Loucy (cell line): ENCODE data around the gene CHRM2.

Experiments used
- H2AFZ ChIP-seq: fragments of 200-600 bp; sonication (generic); 2 replicates; pipeline ENCODE4 v1.6.0; 2016; ENCODE audit warnings: antibody characterized with exemption, mild to moderate bottlenecking, low read length, moderate library complexity
- H3F3A ChIP-seq: fragments of 200-600 bp; 2 replicates; pipeline ENCODE4 v1.6.0; 2016; ENCODE audit warnings: antibody characterized with exemption, low read depth, mild to moderate bottlenecking
- H3K27me3 ChIP-seq: fragments of 200-600 bp; sonication (generic); 2 replicates; pipeline ENCODE4 v1.6.1; 2014; ENCODE audit warnings: low read length, mild to moderate bottlenecking; ENCODE audit not compliant: insufficient read depth, poor library complexity, severe bottlenecking
- H3K36me3 ChIP-seq: fragments of 200-600 bp; sonication (generic); 2 replicates; pipeline ENCODE4 v1.6.1; 2016; ENCODE audit warnings: low read length; ENCODE audit not compliant: insufficient read depth
- H3K4me1 ChIP-seq: fragments of 200-600 bp; sonication (generic); 2 replicates; pipeline ENCODE4 v1.5.1; 2014; ENCODE audit warnings: low read length, mild to moderate bottlenecking; ENCODE audit not compliant: insufficient read depth, poor library complexity, severe bottlenecking
- H3K4me2 ChIP-seq: fragments of 200-600 bp; sonication (generic); 2 replicates; pipeline ENCODE4 v1.6.0; 2014; ENCODE audit warnings: antibody characterized with exemption, low read length, low read depth, mild to moderate bottlenecking; ENCODE audit not compliant: poor library complexity, severe bottlenecking
- H3K4me3 ChIP-seq: fragments of 200-600 bp; sonication (generic); 2 replicates; pipeline ENCODE4 v1.5.1; 2014; ENCODE audit warnings: low read length, mild to moderate bottlenecking, mixed read lengths; ENCODE audit not compliant: poor library complexity, severe bottlenecking
- H3K79me2 ChIP-seq: fragments of 200-600 bp; sonication (generic); 2 replicates; pipeline ENCODE4 v1.6.1; 2014; ENCODE audit warnings: low read length; ENCODE audit not compliant: insufficient read depth
- H3K9ac ChIP-seq: fragments of 200-600 bp; sonication (generic); 2 replicates; pipeline ENCODE4 v1.6.0; 2014; ENCODE audit warnings: mild to moderate bottlenecking, low read depth, low read length, moderate library complexity; ENCODE audit not compliant: poor library complexity, severe bottlenecking
- H3K9me2 ChIP-seq: fragments of 200-600 bp; sonication (generic); replicated peaks from 2 replicates; pipeline ENCODE4 v1.6.1; 2016; ENCODE audit warnings: low read depth, low read length, mixed read lengths
- H3K9me3 ChIP-seq: fragments of 200-600 bp; sonication (generic); 2 replicates; pipeline ENCODE4 v1.6.1; 2014; ENCODE audit warnings: mild to moderate bottlenecking, antibody characterized with exemption, low read length, low read depth; ENCODE audit not compliant: insufficient read depth
- H4K20me1 ChIP-seq: fragments of 200-600 bp; sonication (generic); 2 replicates; pipeline ENCODE4 v1.6.0; 2014; ENCODE audit warnings: antibody characterized with exemption, low read length, mild to moderate bottlenecking; ENCODE audit not compliant: insufficient read depth, poor library complexity, severe bottlenecking
- EZH2phosphoT487 ChIP-seq: fragments of 200-600 bp; IDR thresholded peaks from 2 replicates; pipeline ENCODE4 v1.6.1; 2018; ENCODE audit warnings: antibody characterized with exemption, mild to moderate bottlenecking, moderate library complexity, borderline replicate concordance
- TF ChIP-seq, protein P1 (sequence below): fragments of 200-600 bp; sonication (generic); conservative IDR thresholded peaks from 2 replicates; pipeline ENCODE4 v1.5.1; 2014; ENCODE audit warnings: mild to moderate bottlenecking, antibody characterized with exemption, low read length

The CHRM2 gene

DNA sequence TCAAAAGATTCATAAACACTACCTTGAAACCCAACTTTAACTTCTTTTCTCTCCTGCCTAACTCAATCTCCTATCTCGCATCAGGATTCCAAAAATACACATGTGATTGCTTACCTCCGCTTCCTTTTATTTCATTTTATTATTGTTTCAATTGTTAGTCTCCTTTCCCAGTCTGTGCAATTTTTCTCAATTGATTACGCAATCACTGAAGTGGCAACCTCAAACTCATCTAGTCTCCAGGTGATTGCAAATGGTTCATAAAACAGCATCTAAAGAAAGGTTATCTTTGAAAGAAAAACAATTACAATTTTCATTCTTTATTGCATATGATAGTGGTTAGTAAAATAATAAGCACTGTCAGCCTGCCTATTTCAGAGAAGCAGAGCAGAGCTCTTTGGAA, 45.6 kb downstream of the CHRM2 start:
- H3K9ac ChIP-seq = no peak overlapping the region

DNA sequence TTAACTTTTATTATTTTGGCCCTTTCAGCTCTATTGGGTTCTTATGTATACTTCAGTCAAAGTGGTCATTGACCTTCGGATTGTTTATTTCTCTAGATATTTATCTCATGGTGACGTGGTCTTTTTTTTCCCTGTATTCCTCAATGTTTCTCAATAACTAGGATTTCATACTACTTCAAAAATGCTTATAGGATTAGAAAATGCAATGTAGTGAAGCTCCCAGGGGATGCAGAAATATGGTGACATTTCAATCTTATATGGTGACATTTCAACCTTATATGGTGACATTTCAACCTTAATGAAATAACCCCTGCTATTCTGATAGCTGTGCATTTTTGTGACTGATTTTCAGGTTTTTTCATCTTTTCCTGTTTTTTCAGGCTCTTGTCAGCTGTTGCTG, 51.4 kb downstream of the CHRM2 start:
- Histone ChIP-seq H3K27me3 (no peaks in the 10 kb centered on the region), H3K4me1 (no peaks in the 10 kb centered on the region), H4K20me1 (no peaks in the 10 kb centered on the region)

More for the DNA sequence above, 45.6 kb downstream of the CHRM2 start:
- Histone ChIP-seq H3K27me3 (no peaks in the 10 kb centered on the region), H3K79me2 (no peaks in the 10 kb centered on the region), H3K36me3 (no peaks in the 10 kb centered on the region), H3K4me3 (no peak overlapping the region), H4K20me1 (no peaks in the 10 kb centered on the region), H3K9me3 (no peaks in the 10 kb centered on the region), H2AFZ (no peak overlapping the region), H3K4me1 (no peaks in the 10 kb centered on the region), H3K4me2 (no peak overlapping the region), H3F3A (no peaks in the 10 kb centered on the region), H3K9me2 (no peaks in the 10 kb centered on the region)
- TF ChIP-seq EZH2phosphoT487 = no peak
- TF ChIP-seq, protein P1, sequence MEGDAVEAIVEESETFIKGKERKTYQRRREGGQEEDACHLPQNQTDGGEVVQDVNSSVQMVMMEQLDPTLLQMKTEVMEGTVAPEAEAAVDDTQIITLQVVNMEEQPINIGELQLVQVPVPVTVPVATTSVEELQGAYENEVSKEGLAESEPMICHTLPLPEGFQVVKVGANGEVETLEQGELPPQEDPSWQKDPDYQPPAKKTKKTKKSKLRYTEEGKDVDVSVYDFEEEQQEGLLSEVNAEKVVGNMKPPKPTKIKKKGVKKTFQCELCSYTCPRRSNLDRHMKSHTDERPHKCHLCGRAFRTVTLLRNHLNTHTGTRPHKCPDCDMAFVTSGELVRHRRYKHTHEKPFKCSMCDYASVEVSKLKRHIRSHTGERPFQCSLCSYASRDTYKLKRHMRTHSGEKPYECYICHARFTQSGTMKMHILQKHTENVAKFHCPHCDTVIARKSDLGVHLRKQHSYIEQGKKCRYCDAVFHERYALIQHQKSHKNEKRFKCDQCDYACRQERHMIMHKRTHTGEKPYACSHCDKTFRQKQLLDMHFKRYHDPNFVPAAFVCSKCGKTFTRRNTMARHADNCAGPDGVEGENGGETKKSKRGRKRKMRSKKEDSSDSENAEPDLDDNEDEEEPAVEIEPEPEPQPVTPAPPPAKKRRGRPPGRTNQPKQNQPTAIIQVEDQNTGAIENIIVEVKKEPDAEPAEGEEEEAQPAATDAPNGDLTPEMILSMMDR = no peak

DNA sequence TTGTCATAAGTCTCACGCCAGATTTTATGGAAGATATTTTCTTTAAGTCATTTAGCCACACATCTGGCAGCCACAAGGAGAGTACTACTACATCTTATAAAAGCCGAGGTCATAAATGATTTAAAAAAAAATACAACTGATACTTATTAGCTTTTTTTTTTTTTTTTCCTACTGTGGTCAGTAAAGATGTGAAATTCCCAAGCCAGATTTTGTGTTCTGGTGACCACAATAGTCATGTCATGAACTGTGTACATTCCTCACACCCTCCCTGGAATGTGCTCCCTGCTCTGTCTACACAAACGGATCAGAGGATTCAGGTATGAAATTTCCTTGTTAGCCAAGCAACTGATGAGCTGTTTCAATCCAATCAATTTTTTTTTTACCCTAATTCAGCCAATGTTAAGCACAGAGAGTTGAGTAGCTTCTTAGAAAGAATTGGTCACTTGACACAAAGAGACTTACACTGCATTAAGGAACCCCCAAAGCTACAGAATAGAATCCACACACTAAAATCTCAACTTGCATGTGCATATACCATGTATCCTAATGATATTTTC, 54.7 kb downstream of the CHRM2 start:
- Histone ChIP-seq H3K9me3 (no peaks in the 10 kb centered on the region), H3K27me3 (no peaks in the 10 kb centered on the region), H2AFZ (no peak overlapping the region), H3K9ac (no peak overlapping the region), H4K20me1 (no peaks in the 10 kb centered on the region), H3K4me3 (no peak overlapping the region), H3K4me2 (no peak overlapping the region), H3F3A (no peaks in the 10 kb centered on the region), H3K79me2 (no peaks in the 10 kb centered on the region), H3K9me2 (no peaks in the 10 kb centered on the region), H3K36me3 (no peaks in the 10 kb centered on the region), H3K4me1 (no peaks in the 10 kb centered on the region)
- TF ChIP-seq, protein P1 = no peak
- TF ChIP-seq EZH2phosphoT487 = no peak

More for the DNA sequence above, 51.4 kb downstream of the CHRM2 start:
- TF ChIP-seq, protein P1 = no peak
- no peak for TF ChIP-seq EZH2phosphoT487
- Histone ChIP-seq H3K9me3 (no peaks in the 10 kb centered on the region), H3K36me3 (no peaks in the 10 kb centered on the region), H3K79me2 (no peaks in the 10 kb centered on the region), H3F3A (no peaks in the 10 kb centered on the region), H3K9me2 (no peaks in the 10 kb centered on the region), H3K4me3 (no peak overlapping the region), H3K9ac (no peak overlapping the region), H2AFZ (no peak overlapping the region), H3K4me2 (no peak overlapping the region)
